Vagina (tissue), 2 donors: ENCODE results near the gene RINL. TPM values are rescaled to one million over a fixed set of nuclear protein-coding genes. Genes with fewer than 3 reads are reported as not detected.

Experiments used
- DNase-seq, 2 donors: peaks; one replicate each; pipeline ENCODE4 v3.0.0-alpha.2; 2017; ENCODE audit errors: extremely low spot score in 2 of 2
- H3K27ac ChIP-seq: fragments of 200-600 bp; sonication (generic); one replicate; pipeline ENCODE4 v1.5.1; 2019
- H3K27me3 ChIP-seq: fragments of 200-600 bp; sonication (generic); one replicate; pipeline ENCODE4 v1.5.1; 2019
- H3K36me3 ChIP-seq, 2 donors: fragments of 200-600 bp; sonication (generic); one replicate each; pipeline ENCODE4 v1.5.1; 2017 to 2019
- H3K4me1 ChIP-seq: fragments of 200-600 bp; sonication (generic); one replicate; pipeline ENCODE4 v1.5.1; 2019
- H3K4me3 ChIP-seq, 2 donors: fragments of 200-600 bp; sonication (generic); 1 replicate in 1 of 2; 2 replicates in 1 of 2; pipeline ENCODE4 v1.5.1; 2016 to 2019
- H3K9me3 ChIP-seq: fragments of 200-600 bp; sonication (generic); one replicate; pipeline ENCODE4 v1.5.1; 2019
- POLR2A ChIP-seq, 2 donors: fragments of 450-650 bp; IDR thresholded peaks; one replicate each; pipeline ENCODE4 v1.6.1; 2017; ENCODE audit warnings: antibody characterized with exemption in 2 of 2, mild to moderate bottlenecking in 2 of 2, moderate library complexity in 2 of 2
- POLR2AphosphoS5 ChIP-seq, 2 donors: sonication (generic); formaldehyde crosslinking; IDR thresholded peaks; one replicate each; pipeline ENCODE4 v1.9.0; 2017; ENCODE audit warnings: antibody characterized with exemption in 2 of 2, mild to moderate bottlenecking in 2 of 2, low read depth in 1 of 2; ENCODE audit not compliant: insufficient read depth in 1 of 2
- intact Hi-C: fragments of 100-400 bp; cut with DNase I; formaldehyde crosslinking; loops from one replicate; pipeline ENCODE4 v1.15.1; 2023
- total RNA-seq: library from RNA; depleted of rRNA; stranded (reverse); fragments of >200 nt; gene quantifications from one replicate; pipeline ENCODE4 v1.2.3, GENCODE V29; 2016
- TF ChIP-seq, protein P1 (sequence below), 3 experiments: fragments of 450-650 bp in 2 of 3; fragments of 200-600 bp in 1 of 3; sonication (generic) in 1 of 3; IDR thresholded peaks; one replicate each; pipeline ENCODE4 v1.5.1; 2017 to 2019; ENCODE audit warnings: antibody characterized with exemption in 3 of 3, mild to moderate bottlenecking in 2 of 3, moderate library complexity in 2 of 3

The RINL gene
- total RNA-seq, 1 donor from 2014 or later: 7.4 TPM

DNA sequence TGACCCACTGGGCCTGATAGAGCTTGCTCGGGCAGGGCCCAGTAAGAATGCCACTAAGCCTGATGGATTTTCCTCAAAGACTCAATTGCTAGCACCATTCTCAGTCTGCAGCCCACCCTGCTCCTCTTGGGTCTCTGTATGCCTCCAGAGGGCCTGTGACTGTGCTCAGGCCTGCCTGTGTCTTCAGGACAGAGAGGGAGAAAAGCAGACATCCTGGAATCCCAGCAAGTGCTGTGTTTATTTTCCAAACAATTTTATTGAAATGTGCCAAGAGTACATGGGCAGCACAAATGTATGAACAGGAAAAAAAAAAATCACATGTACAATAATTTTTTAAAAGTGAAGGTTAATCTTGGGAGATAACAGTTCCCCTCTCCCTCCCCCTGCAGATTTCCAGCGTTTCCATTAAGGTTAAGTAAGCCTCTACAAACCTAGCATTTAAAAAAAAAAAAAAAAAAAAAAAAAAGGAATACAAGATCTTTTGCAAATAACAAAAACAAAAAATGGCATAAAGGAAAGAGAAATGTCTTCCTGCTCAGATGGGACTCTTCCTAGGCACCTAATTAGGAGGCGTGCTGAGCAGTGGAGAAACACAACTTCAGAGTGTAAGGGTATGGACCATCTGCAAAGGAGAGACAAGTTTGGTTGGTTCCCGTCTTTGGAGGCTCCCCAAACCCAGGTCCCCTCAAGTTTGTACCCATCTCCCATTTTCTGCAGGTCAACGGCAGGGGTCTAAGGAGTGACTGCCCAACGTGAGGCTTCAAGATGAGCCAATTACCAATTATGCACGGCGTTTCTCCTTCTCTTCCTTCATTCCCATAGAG, 41.7 kb downstream of the RINL start:
- peaks cover 70% of the 10 kb centered on the region for H3K4me1 ChIP-seq
- DNase-seq: no peak
- no peaks in the 10 kb centered on the region for H3K9me3 ChIP-seq
- peak overlapping the region; percentile 39 for H3K27ac ChIP-seq
- TF ChIP-seq POLR2AphosphoS5 (IDR thresholded peaks at IDR 0.05; ENCODE audit: insufficient read depth in 1 of 2, low read depth in 1 of 2) (peak in 1 of 2 donors; percentile 1), POLR2A (IDR thresholded peaks at IDR 0.05) (no peak)
- TF ChIP-seq, protein P1, sequence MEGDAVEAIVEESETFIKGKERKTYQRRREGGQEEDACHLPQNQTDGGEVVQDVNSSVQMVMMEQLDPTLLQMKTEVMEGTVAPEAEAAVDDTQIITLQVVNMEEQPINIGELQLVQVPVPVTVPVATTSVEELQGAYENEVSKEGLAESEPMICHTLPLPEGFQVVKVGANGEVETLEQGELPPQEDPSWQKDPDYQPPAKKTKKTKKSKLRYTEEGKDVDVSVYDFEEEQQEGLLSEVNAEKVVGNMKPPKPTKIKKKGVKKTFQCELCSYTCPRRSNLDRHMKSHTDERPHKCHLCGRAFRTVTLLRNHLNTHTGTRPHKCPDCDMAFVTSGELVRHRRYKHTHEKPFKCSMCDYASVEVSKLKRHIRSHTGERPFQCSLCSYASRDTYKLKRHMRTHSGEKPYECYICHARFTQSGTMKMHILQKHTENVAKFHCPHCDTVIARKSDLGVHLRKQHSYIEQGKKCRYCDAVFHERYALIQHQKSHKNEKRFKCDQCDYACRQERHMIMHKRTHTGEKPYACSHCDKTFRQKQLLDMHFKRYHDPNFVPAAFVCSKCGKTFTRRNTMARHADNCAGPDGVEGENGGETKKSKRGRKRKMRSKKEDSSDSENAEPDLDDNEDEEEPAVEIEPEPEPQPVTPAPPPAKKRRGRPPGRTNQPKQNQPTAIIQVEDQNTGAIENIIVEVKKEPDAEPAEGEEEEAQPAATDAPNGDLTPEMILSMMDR (IDR thresholded peaks at IDR 0.05): no peak
- no peak overlapping the region for H3K4me3 ChIP-seq
- no peaks in the 10 kb centered on the region for H3K27me3 ChIP-seq
- peaks cover 13 to 59% of the 10 kb centered on the region in 2 donors for H3K36me3 ChIP-seq
- intact Hi-C loops: no loop called here

DNA sequence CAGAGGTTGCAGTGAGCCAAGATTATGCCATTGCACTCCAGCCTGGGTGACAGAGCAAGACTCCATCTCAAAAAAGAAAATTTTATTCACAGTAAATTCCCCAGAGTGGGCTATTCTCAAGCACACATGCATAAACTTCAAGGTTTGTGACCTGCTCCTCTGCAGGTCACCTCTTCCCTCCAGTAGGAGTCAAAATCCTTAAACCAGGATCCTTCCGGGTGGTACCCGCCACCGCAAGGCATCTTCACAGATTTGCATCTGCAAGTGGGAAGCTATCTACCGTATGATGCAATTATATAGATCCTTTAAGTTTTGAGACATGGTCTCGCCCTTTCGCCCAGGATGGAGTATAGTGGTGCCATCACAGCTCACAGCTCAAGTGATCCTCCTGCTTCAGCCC, 43.5 kb downstream of the RINL start:
- Histone ChIP-seq H3K4me1 (peaks cover 69% of the 10 kb centered on the region), H3K27ac (no peak overlapping the region), H3K36me3 (peaks cover 13 to 48% of the 10 kb centered on the region in 2 donors), H3K27me3 (no peaks in the 10 kb centered on the region), H3K4me3 (no peak overlapping the region), H3K9me3 (no peaks in the 10 kb centered on the region)
- intact Hi-C loops: no loop called here
- no peak for TF ChIP-seq POLR2A (IDR thresholded peaks at IDR 0.05)
- TF ChIP-seq POLR2AphosphoS5 (IDR thresholded peaks at IDR 0.05; ENCODE audit: insufficient read depth in 1 of 2, low read depth in 1 of 2): no peak
- TF ChIP-seq, protein P1 (IDR thresholded peaks at IDR 0.05): no peak
- no peak for DNase-seq

DNA sequence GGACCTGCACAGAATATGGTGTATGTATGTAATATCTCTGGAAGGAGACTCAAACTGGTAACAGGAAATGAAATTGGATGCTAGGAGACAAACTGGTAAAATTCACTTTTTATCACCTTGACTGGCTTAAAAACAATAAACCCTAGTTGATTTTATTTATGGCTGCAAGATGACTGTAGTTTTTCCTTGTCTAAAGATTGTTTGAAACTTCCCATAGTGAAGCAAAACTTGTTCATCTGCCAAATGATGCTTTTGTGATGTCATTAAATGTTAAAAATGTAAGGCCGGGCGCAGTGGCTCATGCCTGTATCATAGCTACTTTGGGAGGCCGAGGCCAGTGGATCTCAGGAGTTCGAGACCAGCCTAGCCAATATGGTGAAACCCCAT, 44.0 kb downstream of the RINL start:
- DNase-seq: no peak
- Histone ChIP-seq H3K9me3 (no peaks in the 10 kb centered on the region), H3K27me3 (no peaks in the 10 kb centered on the region), H3K27ac (no peak overlapping the region), H3K4me3 (no peak overlapping the region), H3K36me3 (peaks cover 13 to 48% of the 10 kb centered on the region in 2 donors), H3K4me1 (peaks cover 67% of the 10 kb centered on the region)
- TF ChIP-seq POLR2AphosphoS5 (IDR thresholded peaks at IDR 0.05; ENCODE audit: insufficient read depth in 1 of 2, low read depth in 1 of 2) (no peak), POLR2A (IDR thresholded peaks at IDR 0.05) (no peak)
- TF ChIP-seq, protein P1 (IDR thresholded peaks at IDR 0.05): no peak
- intact Hi-C loops: no loop called here

DNA sequence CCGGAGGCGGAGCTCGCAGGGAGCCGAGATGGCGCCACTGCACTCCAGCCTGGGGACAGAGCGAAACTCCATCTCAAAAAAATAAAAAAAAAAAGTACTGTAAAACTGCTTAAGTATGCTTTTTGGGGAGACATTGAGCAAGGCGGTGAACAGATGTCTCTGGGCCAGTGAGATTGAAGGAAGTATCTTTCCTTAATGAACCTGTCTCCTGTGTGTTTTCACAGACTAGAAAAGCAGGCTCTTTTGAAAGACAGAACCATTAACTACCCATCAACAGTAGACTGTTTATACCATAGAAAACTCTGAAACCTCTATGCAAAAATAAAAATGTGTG, 45.0 kb downstream of the RINL start:
- Histone ChIP-seq H3K4me3 (no peak overlapping the region), H3K4me1 (peaks cover 62% of the 10 kb centered on the region), H3K9me3 (no peaks in the 10 kb centered on the region), H3K36me3 (peaks cover 11 to 48% of the 10 kb centered on the region in 2 donors), H3K27me3 (no peaks in the 10 kb centered on the region), H3K27ac (peak overlapping the region; percentile 88)
- no peak for DNase-seq
- no peak for TF ChIP-seq POLR2A (IDR thresholded peaks at IDR 0.05)
- TF ChIP-seq, protein P1 (IDR thresholded peaks at IDR 0.05): no peak
- no peak for TF ChIP-seq POLR2AphosphoS5 (IDR thresholded peaks at IDR 0.05; ENCODE audit: insufficient read depth in 1 of 2, low read depth in 1 of 2)
- intact Hi-C loops: no loop called here

DNA sequence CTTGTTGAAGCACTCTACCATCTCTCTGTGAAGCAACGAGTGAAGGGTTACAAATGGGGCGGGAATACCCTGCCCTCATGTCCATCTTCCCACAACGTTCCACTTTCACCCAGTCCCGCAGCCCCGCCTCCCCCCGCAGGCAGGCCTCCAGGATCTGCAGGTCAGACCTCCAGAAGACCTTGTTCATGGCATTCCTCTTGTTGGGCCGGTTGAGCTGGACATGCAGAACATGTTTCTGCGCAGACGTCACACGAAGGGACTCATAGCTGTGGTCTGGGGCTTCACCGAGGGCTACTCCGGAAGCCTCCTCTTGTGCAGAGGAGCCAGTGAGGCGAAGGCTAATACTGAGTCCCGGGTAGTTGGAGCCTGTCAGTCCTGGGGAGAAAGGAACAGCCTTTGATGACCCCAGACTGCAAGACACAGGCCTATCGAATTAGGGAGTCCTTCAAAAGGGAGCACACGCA, 46.9 kb downstream of the RINL start:
- H3K27me3 ChIP-seq: no peaks in the 10 kb centered on the region
- no peak for TF ChIP-seq POLR2AphosphoS5 (IDR thresholded peaks at IDR 0.05; ENCODE audit: insufficient read depth in 1 of 2, low read depth in 1 of 2)
- no peak for TF ChIP-seq POLR2A (IDR thresholded peaks at IDR 0.05)
- TF ChIP-seq, protein P1 (IDR thresholded peaks at IDR 0.05): no peak
- intact Hi-C loops: no loop called here
- peaks cover 0 to 40% of the 10 kb centered on the region in 2 donors for H3K36me3 ChIP-seq
- no peaks in the 10 kb centered on the region for H3K9me3 ChIP-seq
- peak overlapping the region; percentile 54 to 87 for H3K4me3 ChIP-seq
- H3K27ac ChIP-seq: peak overlapping the region; percentile 88
- peak in 1 of 2 donors; percentile 94 for DNase-seq
- H3K4me1 ChIP-seq: peaks cover 55% of the 10 kb centered on the region
